ENCODE measurements around the gene ARPP21.

DNA sequence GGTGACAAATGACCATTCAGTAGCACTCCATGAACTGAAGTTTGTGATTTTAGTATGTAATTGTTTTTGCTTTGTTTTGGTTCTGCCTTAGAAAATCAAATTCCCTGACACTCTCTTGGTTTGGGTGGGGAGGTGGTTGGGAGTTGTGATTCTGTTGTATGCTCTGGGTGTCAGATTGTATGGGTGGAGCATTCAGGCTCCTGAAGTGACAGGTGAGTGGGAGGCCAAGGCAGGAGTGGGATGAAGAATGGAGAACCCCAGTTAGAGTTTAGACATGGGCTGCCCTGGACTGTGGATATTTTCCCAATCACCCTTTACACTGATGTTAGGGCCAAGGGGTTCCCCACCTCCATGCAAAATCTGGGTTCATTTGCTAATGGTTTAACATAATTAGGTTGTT is 83.6 kb downstream of the ARPP21 start:
- TF ChIP-seq, protein P1, sequence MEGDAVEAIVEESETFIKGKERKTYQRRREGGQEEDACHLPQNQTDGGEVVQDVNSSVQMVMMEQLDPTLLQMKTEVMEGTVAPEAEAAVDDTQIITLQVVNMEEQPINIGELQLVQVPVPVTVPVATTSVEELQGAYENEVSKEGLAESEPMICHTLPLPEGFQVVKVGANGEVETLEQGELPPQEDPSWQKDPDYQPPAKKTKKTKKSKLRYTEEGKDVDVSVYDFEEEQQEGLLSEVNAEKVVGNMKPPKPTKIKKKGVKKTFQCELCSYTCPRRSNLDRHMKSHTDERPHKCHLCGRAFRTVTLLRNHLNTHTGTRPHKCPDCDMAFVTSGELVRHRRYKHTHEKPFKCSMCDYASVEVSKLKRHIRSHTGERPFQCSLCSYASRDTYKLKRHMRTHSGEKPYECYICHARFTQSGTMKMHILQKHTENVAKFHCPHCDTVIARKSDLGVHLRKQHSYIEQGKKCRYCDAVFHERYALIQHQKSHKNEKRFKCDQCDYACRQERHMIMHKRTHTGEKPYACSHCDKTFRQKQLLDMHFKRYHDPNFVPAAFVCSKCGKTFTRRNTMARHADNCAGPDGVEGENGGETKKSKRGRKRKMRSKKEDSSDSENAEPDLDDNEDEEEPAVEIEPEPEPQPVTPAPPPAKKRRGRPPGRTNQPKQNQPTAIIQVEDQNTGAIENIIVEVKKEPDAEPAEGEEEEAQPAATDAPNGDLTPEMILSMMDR (tag by site-specific recombination; IDR thresholded peaks at IDR 0.05), result no peak
- TF ChIP-seq ZNF404 (tag by site-specific recombination; IDR thresholded peaks at IDR 0.05) (no peak), ZNF621 (tag by site-specific recombination; IDR thresholded peaks at IDR 0.05) (no peak), WT1 (tag by site-specific recombination; IDR thresholded peaks at IDR 0.05) (no peak), ZNF146 (tag by site-specific recombination; IDR thresholded peaks at IDR 0.05) (no peak), ZNF423 (tag by site-specific recombination; IDR thresholded peaks at IDR 0.05) (no peak), REPIN1 (tag by site-specific recombination; IDR thresholded peaks at IDR 0.05; ENCODE audit: low read depth) (no peak)
- TF ChIP-seq, protein P2, sequence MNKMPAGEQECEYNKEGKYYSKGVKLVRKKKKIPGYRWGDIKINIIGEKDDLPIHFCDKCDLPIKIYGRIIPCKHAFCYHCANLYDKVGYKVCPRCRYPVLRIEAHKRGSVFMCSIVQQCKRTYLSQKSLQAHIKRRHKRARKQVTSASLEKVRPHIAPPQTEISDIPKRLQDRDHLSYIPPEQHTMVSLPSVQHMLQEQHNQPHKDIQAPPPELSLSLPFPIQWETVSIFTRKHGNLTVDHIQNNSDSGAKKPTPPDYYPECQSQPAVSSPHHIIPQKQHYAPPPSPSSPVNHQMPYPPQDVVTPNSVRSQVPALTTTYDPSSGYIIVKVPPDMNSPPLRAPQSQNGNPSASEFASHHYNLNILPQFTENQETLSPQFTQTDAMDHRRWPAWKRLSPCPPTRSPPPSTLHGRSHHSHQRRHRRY (tag by site-specific recombination; IDR thresholded peaks at IDR 0.05), result no peak
- TF ChIP-seq, protein P3, sequence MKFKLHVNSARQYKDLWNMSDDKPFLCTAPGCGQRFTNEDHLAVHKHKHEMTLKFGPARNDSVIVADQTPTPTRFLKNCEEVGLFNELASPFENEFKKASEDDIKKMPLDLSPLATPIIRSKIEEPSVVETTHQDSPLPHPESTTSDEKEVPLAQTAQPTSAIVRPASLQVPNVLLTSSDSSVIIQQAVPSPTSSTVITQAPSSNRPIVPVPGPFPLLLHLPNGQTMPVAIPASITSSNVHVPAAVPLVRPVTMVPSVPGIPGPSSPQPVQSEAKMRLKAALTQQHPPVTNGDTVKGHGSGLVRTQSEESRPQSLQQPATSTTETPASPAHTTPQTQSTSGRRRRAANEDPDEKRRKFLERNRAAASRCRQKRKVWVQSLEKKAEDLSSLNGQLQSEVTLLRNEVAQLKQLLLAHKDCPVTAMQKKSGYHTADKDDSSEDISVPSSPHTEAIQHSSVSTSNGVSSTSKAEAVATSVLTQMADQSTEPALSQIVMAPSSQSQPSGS (tag by site-specific recombination; IDR thresholded peaks at IDR 0.05; ENCODE audit: low read depth), result no peak
